GM23338 (cell line): Measurements from ENCODE around the gene DNAAF9. TPM values are rescaled to one million over a fixed set of nuclear protein-coding genes. Genes with fewer than 3 reads are reported as not detected.

Experiments
- ATAC-seq: fragments of 200-7000 bp; cut with Tn5 transposase; 3 replicates; pipeline ENCODE4 v1.9.1; 2020
- DNase-seq: peaks from one replicate; pipeline ENCODE4 v3.0.0-alpha.2; 2015; ENCODE audit warnings: low spot score
- H2AFZ ChIP-seq: fragments of 200-600 bp; sonication (generic); 2 replicates; pipeline ENCODE4 v1.8.0; 2016; ENCODE audit warnings: antibody characterized with exemption, mild to moderate bottlenecking, moderate library complexity
- H3F3A ChIP-seq: fragments of 200-600 bp; sonication (generic); replicated peaks from 2 replicates; pipeline ENCODE4 v1.8.0; 2017; ENCODE audit warnings: antibody characterized with exemption, mixed run types, low read depth
- H3K27ac ChIP-seq: fragments of 200-600 bp; sonication (generic); 2 replicates; pipeline ENCODE4 v1.6.1; 2016; ENCODE audit warnings: low read depth
- H3K27me3 ChIP-seq: fragments of 200-600 bp; sonication (generic); 2 replicates; pipeline ENCODE4 v1.8.0; 2016; ENCODE audit warnings: mild to moderate bottlenecking, mixed run types, moderate library complexity; ENCODE audit not compliant: insufficient read depth
- H3K36me3 ChIP-seq: fragments of 200-600 bp; sonication (generic); 2 replicates; pipeline ENCODE4 v1.8.0; 2016; ENCODE audit warnings: mild to moderate bottlenecking; ENCODE audit not compliant: insufficient read depth
- H3K4me1 ChIP-seq: fragments of 200-600 bp; sonication (generic); 2 replicates; pipeline ENCODE4 v1.8.0; 2016; ENCODE audit warnings: mild to moderate bottlenecking, moderate library complexity; ENCODE audit not compliant: insufficient read depth
- H3K4me2 ChIP-seq: fragments of 200-600 bp; sonication (generic); 2 replicates; pipeline ENCODE4 v1.7.1; 2017; ENCODE audit warnings: mixed run types
- H3K4me3 ChIP-seq: fragments of 200-600 bp; sonication (generic); 2 replicates; pipeline ENCODE4 v1.6.1; 2016; ENCODE audit warnings: mixed run types
- H3K79me2 ChIP-seq: fragments of 200-600 bp; sonication (generic); replicated peaks from 2 replicates; pipeline ENCODE4 v1.8.0; 2017; ENCODE audit warnings: mild to moderate bottlenecking; ENCODE audit not compliant: insufficient read depth
- H3K9me2 ChIP-seq: fragments of 200-600 bp; sonication (generic); 2 replicates; pipeline ENCODE4 v1.8.0; 2017; ENCODE audit not compliant: insufficient read depth
- H4K20me1 ChIP-seq: fragments of 200-600 bp; sonication (generic); replicated peaks from 2 replicates; pipeline ENCODE4 v1.8.0; 2017; ENCODE audit warnings: mild to moderate bottlenecking; ENCODE audit not compliant: insufficient read depth
- H3K27ac Mint-ChIP-seq: 2 replicates; pipeline ENCODE4 v1.8.0; 2020; ENCODE audit warnings: inconsistent platforms, mild to moderate bottlenecking, moderate library complexity, mixed read lengths
- H3K27me3 Mint-ChIP-seq: 3 replicates; pipeline ENCODE4 v1.8.0; 2022; ENCODE audit warnings: low read depth, mild to moderate bottlenecking, moderate library complexity, mixed read lengths, inconsistent platforms; ENCODE audit not compliant: insufficient read depth, poor library complexity
- H3K36me3 Mint-ChIP-seq: 3 replicates; pipeline ENCODE4 v1.8.0; 2021; ENCODE audit warnings: low read depth, mild to moderate bottlenecking, inconsistent platforms, moderate library complexity, mixed read lengths
- H3K4me1 Mint-ChIP-seq: 3 replicates; pipeline ENCODE4 v1.8.0; 2020; ENCODE audit warnings: mild to moderate bottlenecking, inconsistent platforms, mixed read lengths
- H3K4me3 Mint-ChIP-seq: 3 replicates; pipeline ENCODE4 v1.8.0; 2021; ENCODE audit warnings: moderate library complexity, mild to moderate bottlenecking, inconsistent platforms, mixed read lengths
- H3K9me3 Mint-ChIP-seq: 3 replicates; pipeline ENCODE4 v1.8.0; 2020; ENCODE audit warnings: moderate library complexity, mild to moderate bottlenecking, inconsistent platforms, mixed read lengths
- CREB1 ChIP-seq: fragments of 250-450 bp; sonication (Bioruptor Pico); IDR thresholded peaks from 2 replicates; pipeline ENCODE4 v1.5.0; 2020; ENCODE audit warnings: low read depth, mild to moderate bottlenecking, moderate library complexity
- EZH2phosphoT487 ChIP-seq: fragments of 200-600 bp; sonication (generic); IDR thresholded peaks from one replicate; pipeline ENCODE4 v1.8.1; 2018; ENCODE audit warnings: antibody characterized with exemption; ENCODE audit not compliant: unreplicated experiment
- JUNB ChIP-seq: IDR thresholded peaks from one replicate; pipeline ENCODE4 v1.6.1; 2016; ENCODE audit warnings: antibody characterized with exemption; ENCODE audit not compliant: unreplicated experiment
- NANOG ChIP-seq: IDR thresholded peaks from 2 replicates; pipeline ENCODE4 v1.6.1; 2016; ENCODE audit warnings: antibody characterized with exemption, borderline replicate concordance
- POLR2AphosphoS5 ChIP-seq: IDR thresholded peaks from 2 replicates; pipeline ENCODE4 v1.6.1; 2016; ENCODE audit warnings: antibody characterized with exemption, low read depth
- STAT1 ChIP-seq: IDR thresholded peaks from one replicate; pipeline ENCODE4 v1.6.1; 2016; ENCODE audit warnings: antibody characterized with exemption; ENCODE audit not compliant: unreplicated experiment
- ZNF114 ChIP-seq: fragments of 250-450 bp; sonication (Bioruptor Pico); IDR thresholded peaks from 2 replicates; pipeline ENCODE4 v1.5.0; 2020; ENCODE audit warnings: mild to moderate bottlenecking, moderate library complexity
- ZNF331 ChIP-seq: fragments of 250-450 bp; sonication (Bioruptor Pico); IDR thresholded peaks from 2 replicates; pipeline ENCODE4 v1.5.0; 2020; ENCODE audit warnings: low read depth, mild to moderate bottlenecking, moderate library complexity
- polyA plus RNA-seq: library from polyadenylated mRNA; unstranded; fragments of >200 nt; fragmentation: Nextera tagmentation; extraction: Ambion mirVana; gene quantifications from 2 replicates; pipeline ENCODE4 v1.2.1, GENCODE V29; 2016
- total RNA-seq: library from RNA; depleted of rRNA; stranded (reverse); fragments of >200 nt; shearing (Covaris generic); gene quantifications from 2 replicates; pipeline ENCODE4 v1.2.3, GENCODE V29; 2014
- TF ChIP-seq, protein P1 (sequence below): fragments of 250-450 bp; sonication (Bioruptor Pico); IDR thresholded peaks from 2 replicates; pipeline ENCODE4 v1.5.0; 2020; ENCODE audit warnings: mild to moderate bottlenecking, moderate library complexity
- TF ChIP-seq, protein P2 (sequence below): IDR thresholded peaks from one replicate; pipeline ENCODE4 v1.6.1; 2018; ENCODE audit warnings: antibody characterized with exemption; ENCODE audit not compliant: unreplicated experiment

The DNAAF9 gene
- total and polyA plus RNA-seq, 2 experiments from 2014 or later: 2.4 to 4.8 TPM

DNA sequence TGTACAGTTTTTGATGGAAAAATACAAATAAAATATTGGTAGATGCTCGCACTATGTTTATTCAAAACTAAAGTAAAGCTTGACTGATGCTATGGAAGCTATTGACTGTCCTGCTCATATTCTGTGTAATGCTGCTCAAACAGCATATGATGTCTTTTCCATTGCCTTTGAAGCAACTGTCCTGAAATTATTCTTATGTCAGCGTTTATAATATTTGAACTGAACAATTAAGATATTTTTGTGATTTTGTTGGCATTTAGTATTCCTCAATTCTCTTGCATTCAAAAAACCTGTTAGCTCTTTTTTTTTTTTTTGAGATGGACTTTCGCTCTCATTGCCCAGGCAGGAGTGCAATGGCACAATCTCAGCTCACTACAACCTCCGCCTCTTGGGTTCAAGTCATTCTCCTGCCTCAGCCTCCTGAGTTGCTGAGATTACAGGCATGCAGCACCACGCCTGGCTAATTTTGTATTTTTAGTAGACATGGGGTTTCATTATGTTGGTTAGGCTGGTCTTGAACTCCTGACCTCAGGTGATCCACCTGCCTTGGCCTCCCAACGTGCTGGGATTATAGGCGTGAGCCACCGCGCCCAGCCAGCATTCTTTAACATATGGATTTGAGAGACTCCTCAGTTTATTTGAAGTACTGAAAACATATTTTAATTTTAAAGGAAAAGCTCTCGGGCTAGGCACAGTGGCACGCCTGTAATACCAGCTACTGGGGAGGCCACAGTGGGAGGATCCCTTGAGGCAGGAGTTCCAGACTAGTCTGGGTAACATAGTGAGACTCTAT lies 5.3 kb upstream of the DNAAF9 start (continued):
- TF ChIP-seq ZNF114 (no peak), CREB1 (CRISPR knock-in tag) (no peak), NANOG (no peak), ZNF331 (CRISPR knock-in tag) (no peak)
- TF ChIP-seq, protein P1, sequence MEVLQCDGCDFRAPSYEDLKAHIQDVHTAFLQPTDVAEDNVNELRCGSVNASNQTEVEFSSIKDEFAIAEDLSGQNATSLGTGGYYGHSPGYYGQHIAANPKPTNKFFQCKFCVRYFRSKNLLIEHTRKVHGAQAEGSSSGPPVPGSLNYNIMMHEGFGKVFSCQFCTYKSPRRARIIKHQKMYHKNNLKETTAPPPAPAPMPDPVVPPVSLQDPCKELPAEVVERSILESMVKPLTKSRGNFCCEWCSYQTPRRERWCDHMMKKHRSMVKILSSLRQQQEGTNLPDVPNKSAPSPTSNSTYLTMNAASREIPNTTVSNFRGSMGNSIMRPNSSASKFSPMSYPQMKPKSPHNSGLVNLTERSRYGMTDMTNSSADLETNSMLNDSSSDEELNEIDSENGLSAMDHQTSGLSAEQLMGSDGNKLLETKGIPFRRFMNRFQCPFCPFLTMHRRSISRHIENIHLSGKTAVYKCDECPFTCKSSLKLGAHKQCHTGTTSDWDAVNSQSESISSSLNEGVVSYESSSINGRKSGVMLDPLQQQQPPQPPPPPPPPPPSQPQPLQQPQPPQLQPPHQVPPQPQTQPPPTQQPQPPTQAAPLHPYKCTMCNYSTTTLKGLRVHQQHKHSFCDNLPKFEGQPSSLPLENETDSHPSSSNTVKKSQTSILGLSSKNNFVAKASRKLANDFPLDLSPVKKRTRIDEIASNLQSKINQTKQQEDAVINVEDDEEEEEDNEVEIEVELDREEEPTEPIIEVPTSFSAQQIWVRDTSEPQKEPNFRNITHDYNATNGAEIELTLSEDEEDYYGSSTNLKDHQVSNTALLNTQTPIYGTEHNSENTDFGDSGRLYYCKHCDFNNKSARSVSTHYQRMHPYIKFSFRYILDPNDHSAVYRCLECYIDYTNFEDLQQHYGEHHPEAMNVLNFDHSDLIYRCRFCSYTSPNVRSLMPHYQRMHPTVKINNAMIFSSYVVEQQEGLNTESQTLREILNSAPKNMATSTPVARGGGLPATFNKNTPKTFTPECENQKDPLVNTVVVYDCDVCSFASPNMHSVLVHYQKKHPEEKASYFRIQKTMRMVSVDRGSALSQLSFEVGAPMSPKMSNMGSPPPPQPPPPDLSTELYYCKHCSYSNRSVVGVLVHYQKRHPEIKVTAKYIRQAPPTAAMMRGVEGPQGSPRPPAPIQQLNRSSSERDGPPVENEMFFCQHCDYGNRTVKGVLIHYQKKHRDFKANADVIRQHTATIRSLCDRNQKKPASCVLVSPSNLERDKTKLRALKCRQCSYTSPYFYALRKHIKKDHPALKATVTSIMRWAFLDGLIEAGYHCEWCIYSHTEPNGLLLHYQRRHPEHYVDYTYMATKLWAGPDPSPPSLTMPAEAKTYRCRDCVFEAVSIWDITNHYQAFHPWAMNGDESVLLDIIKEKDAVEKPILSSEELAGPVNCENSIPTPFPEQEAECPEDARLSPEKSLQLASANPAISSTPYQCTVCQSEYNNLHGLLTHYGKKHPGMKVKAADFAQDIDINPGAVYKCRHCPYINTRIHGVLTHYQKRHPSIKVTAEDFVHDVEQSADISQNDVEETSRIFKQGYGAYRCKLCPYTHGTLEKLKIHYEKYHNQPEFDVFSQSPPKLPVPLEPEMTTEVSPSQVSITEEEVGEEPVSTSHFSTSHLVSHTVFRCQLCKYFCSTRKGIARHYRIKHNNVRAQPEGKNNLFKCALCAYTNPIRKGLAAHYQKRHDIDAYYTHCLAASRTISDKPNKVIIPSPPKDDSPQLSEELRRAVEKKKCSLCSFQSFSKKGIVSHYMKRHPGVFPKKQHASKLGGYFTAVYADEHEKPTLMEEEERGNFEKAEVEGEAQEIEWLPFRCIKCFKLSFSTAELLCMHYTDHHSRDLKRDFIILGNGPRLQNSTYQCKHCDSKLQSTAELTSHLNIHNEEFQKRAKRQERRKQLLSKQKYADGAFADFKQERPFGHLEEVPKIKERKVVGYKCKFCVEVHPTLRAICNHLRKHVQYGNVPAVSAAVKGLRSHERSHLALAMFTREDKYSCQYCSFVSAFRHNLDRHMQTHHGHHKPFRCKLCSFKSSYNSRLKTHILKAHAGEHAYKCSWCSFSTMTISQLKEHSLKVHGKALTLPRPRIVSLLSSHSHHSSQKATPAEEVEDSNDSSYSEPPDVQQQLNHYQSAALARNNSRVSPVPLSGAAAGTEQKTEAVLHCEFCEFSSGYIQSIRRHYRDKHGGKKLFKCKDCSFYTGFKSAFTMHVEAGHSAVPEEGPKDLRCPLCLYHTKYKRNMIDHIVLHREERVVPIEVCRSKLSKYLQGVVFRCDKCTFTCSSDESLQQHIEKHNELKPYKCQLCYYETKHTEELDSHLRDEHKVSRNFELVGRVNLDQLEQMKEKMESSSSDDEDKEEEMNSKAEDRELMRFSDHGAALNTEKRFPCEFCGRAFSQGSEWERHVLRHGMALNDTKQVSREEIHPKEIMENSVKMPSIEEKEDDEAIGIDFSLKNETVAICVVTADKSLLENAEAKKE (CRISPR knock-in tag): no peak

DNA sequence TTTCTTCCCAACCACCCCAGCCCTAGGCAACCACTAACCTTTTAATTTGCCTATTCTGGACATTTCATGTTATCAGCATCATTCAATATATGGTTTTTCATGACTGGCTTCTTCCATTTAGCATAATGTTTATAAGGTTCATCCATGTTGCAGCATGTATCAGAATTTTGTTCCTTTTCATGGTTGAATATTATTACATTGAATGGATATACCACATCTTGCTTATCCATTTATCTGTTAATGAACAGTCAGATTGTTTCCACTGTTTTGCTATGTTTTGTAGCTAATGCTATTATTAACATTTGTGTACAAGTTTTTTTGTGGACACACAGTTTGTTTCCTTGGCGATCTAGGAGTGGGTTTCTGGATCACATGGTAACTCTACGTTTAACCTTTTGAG lies 3.0 kb upstream of the DNAAF9 start:
- Histone ChIP-seq H3K4me2 (no peak overlapping the region), H3K79me2 (peaks cover 7% of the 10 kb centered on the region; the same call in 1 of the 2 replicates), H2AFZ (no peak overlapping the region), H3K36me3 (no peaks in the 10 kb centered on the region), H3K9me2 (no peaks in the 10 kb centered on the region), H3K27ac (no peak overlapping the region), H3K27me3 (peaks cover 10% of the 10 kb centered on the region), H3F3A (peaks cover 9% of the 10 kb centered on the region; the same call in 1 of the 2 replicates), H3K4me3 (no peak overlapping the region), H4K20me1 (no peaks in the 10 kb centered on the region; the same call in 1 of the 2 replicates), H3K4me1 (peaks cover 10% of the 10 kb centered on the region)
- Mint-ChIP-seq H3K9me3 (peaks cover 3% of the 10 kb centered on the region; the same call in 2 of the 3 replicates), H3K36me3 (no peaks in the 10 kb centered on the region; the same call in 2 of the 3 replicates), H3K27ac (no peak overlapping the region), H3K27me3 (peaks cover 12% of the 10 kb centered on the region), H3K4me1 (peaks cover 9% of the 10 kb centered on the region; the same call in 2 of the 3 replicates), H3K4me3 (no peak overlapping the region)
- ATAC-seq (no peak), DNase-seq (no peak)
- TF ChIP-seq NANOG (no peak), ZNF331 (CRISPR knock-in tag) (no peak), STAT1 (no peak), JUNB (no peak), POLR2AphosphoS5 (no peak), EZH2phosphoT487 (no peak), CREB1 (CRISPR knock-in tag) (no peak), ZNF114 (no peak)
- TF ChIP-seq, protein P2, sequence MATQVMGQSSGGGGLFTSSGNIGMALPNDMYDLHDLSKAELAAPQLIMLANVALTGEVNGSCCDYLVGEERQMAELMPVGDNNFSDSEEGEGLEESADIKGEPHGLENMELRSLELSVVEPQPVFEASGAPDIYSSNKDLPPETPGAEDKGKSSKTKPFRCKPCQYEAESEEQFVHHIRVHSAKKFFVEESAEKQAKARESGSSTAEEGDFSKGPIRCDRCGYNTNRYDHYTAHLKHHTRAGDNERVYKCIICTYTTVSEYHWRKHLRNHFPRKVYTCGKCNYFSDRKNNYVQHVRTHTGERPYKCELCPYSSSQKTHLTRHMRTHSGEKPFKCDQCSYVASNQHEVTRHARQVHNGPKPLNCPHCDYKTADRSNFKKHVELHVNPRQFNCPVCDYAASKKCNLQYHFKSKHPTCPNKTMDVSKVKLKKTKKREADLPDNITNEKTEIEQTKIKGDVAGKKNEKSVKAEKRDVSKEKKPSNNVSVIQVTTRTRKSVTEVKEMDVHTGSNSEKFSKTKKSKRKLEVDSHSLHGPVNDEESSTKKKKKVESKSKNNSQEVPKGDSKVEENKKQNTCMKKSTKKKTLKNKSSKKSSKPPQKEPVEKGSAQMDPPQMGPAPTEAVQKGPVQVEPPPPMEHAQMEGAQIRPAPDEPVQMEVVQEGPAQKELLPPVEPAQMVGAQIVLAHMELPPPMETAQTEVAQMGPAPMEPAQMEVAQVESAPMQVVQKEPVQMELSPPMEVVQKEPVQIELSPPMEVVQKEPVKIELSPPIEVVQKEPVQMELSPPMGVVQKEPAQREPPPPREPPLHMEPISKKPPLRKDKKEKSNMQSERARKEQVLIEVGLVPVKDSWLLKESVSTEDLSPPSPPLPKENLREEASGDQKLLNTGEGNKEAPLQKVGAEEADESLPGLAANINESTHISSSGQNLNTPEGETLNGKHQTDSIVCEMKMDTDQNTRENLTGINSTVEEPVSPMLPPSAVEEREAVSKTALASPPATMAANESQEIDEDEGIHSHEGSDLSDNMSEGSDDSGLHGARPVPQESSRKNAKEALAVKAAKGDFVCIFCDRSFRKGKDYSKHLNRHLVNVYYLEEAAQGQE: no peak
